K562 (cell line): ENCODE measurements around the gene ELMO3. TPM values are rescaled to one million over a fixed set of nuclear protein-coding genes. Genes with fewer than 3 reads are reported as not detected.

Experiments used
- CREB1 ChIP-seq, 2 experiments: sonication (generic) in 1 of 2; formaldehyde crosslinking in 1 of 2; IDR thresholded peaks; 2 replicates each; pipeline versions ENCODE4 v1.6.1 to v1.8.0; 2012 to 2022; ENCODE audit warnings: inconsistent platforms in 1 of 2, mild to moderate bottlenecking in 1 of 2, missing genetic modification reagents in 1 of 2, moderate library complexity in 1 of 2
- DACH1 ChIP-seq: fragments of 450-650 bp; IDR thresholded peaks from 2 replicates; pipeline ENCODE4 v1.6.1; 2018; ENCODE audit not compliant: partially characterized antibody
- ETV5 ChIP-seq: sonication (generic); formaldehyde crosslinking; IDR thresholded peaks from 2 replicates; pipeline ENCODE4 v1.4.0; 2020; ENCODE audit warnings: low read depth, mild to moderate bottlenecking, missing genetic modification reagents
- JUN ChIP-seq, 2 experiments: sonication (generic) in 1 of 2; formaldehyde crosslinking in 1 of 2; IDR thresholded peaks; 2 replicates each; pipeline versions ENCODE4 v1.6.1 to v1.8.0; 2012 to 2022; ENCODE audit warnings: borderline replicate concordance in 2 of 2, mild to moderate bottlenecking in 2 of 2, improper control_type of control experiment in 1 of 2, low read depth in 1 of 2, low read length in 1 of 2, missing genetic modification reagents in 1 of 2
- KDM5B ChIP-seq: fragments of 200-600 bp; sonication (generic); IDR thresholded peaks from 2 replicates; pipeline ENCODE4 v1.6.1; 2012; ENCODE audit warnings: low read depth, mild to moderate bottlenecking, moderate library complexity, low read length, control low read depth, inconsistent platforms; ENCODE audit not compliant: insufficient replicate concordance
- MEIS2 ChIP-seq: fragments of 450-650 bp; IDR thresholded peaks from 2 replicates; pipeline ENCODE4 v1.6.1; 2014; ENCODE audit warnings: mild to moderate bottlenecking; ENCODE audit not compliant: partially characterized antibody
- NCOR1 ChIP-seq: fragments of 450-650 bp; IDR thresholded peaks from 2 replicates; pipeline ENCODE4 v1.6.1; 2016; ENCODE audit warnings: mild to moderate bottlenecking, moderate library complexity
- PHB ChIP-seq: fragments of 250-450 bp; sonication (Bioruptor Pico); IDR thresholded peaks from 2 replicates; pipeline ENCODE4 v1.5.0; 2021
- PHF21A ChIP-seq: fragments of 450-650 bp; IDR thresholded peaks from 2 replicates; pipeline ENCODE4 v1.6.1; 2017; ENCODE audit warnings: low read depth, borderline replicate concordance
- PHTF2 ChIP-seq: fragments of 250-450 bp; sonication (Bioruptor Pico); IDR thresholded peaks from 2 replicates; pipeline ENCODE4 v1.5.0; 2021; ENCODE audit warnings: mild to moderate bottlenecking
- POLR2AphosphoS5 ChIP-seq: IDR thresholded peaks from 2 replicates; pipeline ENCODE4 v1.6.1; 2011; ENCODE audit warnings: mild to moderate bottlenecking, low read depth, low read length, moderate library complexity; ENCODE audit not compliant: control insufficient read depth, insufficient read depth
- POLR2H ChIP-seq: IDR thresholded peaks from 2 replicates; pipeline ENCODE4 v1.6.1; 2016; ENCODE audit warnings: missing genetic modification characterization, low read depth, mild to moderate bottlenecking, control low read depth, missing compliant biosample characterization, moderate library complexity
- PYGO2 ChIP-seq: fragments of 450-650 bp; IDR thresholded peaks from 2 replicates; pipeline ENCODE4 v1.6.1; 2016; ENCODE audit warnings: mild to moderate bottlenecking, missing genetic modification characterization, moderate library complexity, missing compliant biosample characterization
- RBM15 ChIP-seq: fragments of 200-400 bp; formaldehyde crosslinking; IDR thresholded peaks from 2 replicates; pipeline ENCODE4 v1.6.1; 2018; ENCODE audit warnings: mild to moderate bottlenecking, low read length, moderate library complexity; ENCODE audit not compliant: insufficient read depth
- SAFB ChIP-seq: fragments of 200-400 bp; formaldehyde crosslinking; IDR thresholded peaks from 2 replicates; pipeline ENCODE4 v1.6.1; 2017; ENCODE audit warnings: low read depth, low read length, borderline replicate concordance
- SMARCC2 ChIP-seq: fragments of 450-650 bp; IDR thresholded peaks from 2 replicates; pipeline ENCODE4 v1.6.1; 2017; ENCODE audit warnings: antibody characterized with exemption, moderate library complexity, mild to moderate bottlenecking, low read depth
- SREBF1 ChIP-seq: fragments of 150-350 bp; IDR thresholded peaks from 2 replicates; pipeline ENCODE4 v1.6.1; 2014; ENCODE audit warnings: antibody characterized with exemption, low read depth, low read length, borderline replicate concordance
- STAT5B ChIP-seq: fragments of 250-450 bp; sonication (Bioruptor Pico); IDR thresholded peaks from 2 replicates; pipeline ENCODE4 v1.8.0; 2021; ENCODE audit warnings: mild to moderate bottlenecking, inconsistent platforms
- TBP ChIP-seq: optimal IDR thresholded peaks from 2 replicates; pipeline ENCODE3; 2011; ENCODE audit warnings: low read depth, low read length, improper control_type of control experiment
- TGIF2 ChIP-seq: sonication (generic); formaldehyde crosslinking; IDR thresholded peaks from 2 replicates; pipeline ENCODE4 v1.8.1; 2022; ENCODE audit warnings: mild to moderate bottlenecking, missing genetic modification reagents, moderate library complexity
- ZKSCAN1 ChIP-seq: fragments of 150-350 bp; IDR thresholded peaks from 2 replicates; pipeline ENCODE4 v1.6.1; 2016; ENCODE audit warnings: low read depth, low read length
- ZNF217 ChIP-seq: sonication (generic); formaldehyde crosslinking; IDR thresholded peaks from 2 replicates; pipeline ENCODE4 v1.8.0; 2022; ENCODE audit warnings: mild to moderate bottlenecking, missing genetic modification reagents
- ZNF311 ChIP-seq: fragments of 250-450 bp; sonication (Bioruptor Pico); IDR thresholded peaks from 2 replicates; pipeline ENCODE4 v1.4.0; 2020; ENCODE audit warnings: mild to moderate bottlenecking, moderate library complexity
- ZNF785 ChIP-seq: fragments of 250-450 bp; sonication (Bioruptor Pico); IDR thresholded peaks from 2 replicates; pipeline ENCODE4 v1.4.0; 2020; ENCODE audit warnings: mild to moderate bottlenecking
- ZSCAN32 ChIP-seq: fragments of 450-650 bp; formaldehyde crosslinking; IDR thresholded peaks from 2 replicates; pipeline ENCODE4 v1.4.0; 2020; ENCODE audit warnings: mild to moderate bottlenecking, moderate library complexity
- polyA plus RNA-seq, 8 experiments: library from polyadenylated mRNA; depleted of rRNA in 4 of 8; stranded (reverse) in 5 of 8; unstranded in 3 of 8; fragments of >200 nt; fragmentation: Nextera tagmentation in 2 of 8; fragmentation: Illumina TruSeq in 1 of 8; extraction: Ambion mirVana in 2 of 8; extraction: Trizol in 1 of 8; gene quantifications; 2 replicates each; pipeline versions ENCODE4 v1.2.1 to v1.2.3, GENCODE V29; 2011 to 2014; ENCODE audit warnings: inconsistent platforms in 1 of 8, missing spikeins in 1 of 8
- total RNA-seq, 7 experiments: library from RNA; depleted of rRNA in 6 of 7; stranded (reverse); fragments of >200 nt in 6 of 7; fragmentation: Illumina TruSeq in 2 of 7; extraction: Trizol in 2 of 7; gene quantifications; 2 replicates each; pipeline versions ENCODE4 v1.2.1 to v1.2.3, GENCODE V29; 2011 to 2021; ENCODE audit warnings: low replicate concordance in 1 of 7
- TF ChIP-seq, protein P1 (sequence below): fragments of 450-650 bp; IDR thresholded peaks from 2 replicates; pipeline ENCODE4 v1.6.1; 2017; ENCODE audit warnings: antibody characterized with exemption, mild to moderate bottlenecking

The ELMO3 gene
- total and polyA plus RNA-seq, 9 of the 15 experiments (the other 6 are each of a cell fraction or from before 2014, with no cell fraction given): 0.04 to 5.1 (median 1.5) TPM

DNA sequence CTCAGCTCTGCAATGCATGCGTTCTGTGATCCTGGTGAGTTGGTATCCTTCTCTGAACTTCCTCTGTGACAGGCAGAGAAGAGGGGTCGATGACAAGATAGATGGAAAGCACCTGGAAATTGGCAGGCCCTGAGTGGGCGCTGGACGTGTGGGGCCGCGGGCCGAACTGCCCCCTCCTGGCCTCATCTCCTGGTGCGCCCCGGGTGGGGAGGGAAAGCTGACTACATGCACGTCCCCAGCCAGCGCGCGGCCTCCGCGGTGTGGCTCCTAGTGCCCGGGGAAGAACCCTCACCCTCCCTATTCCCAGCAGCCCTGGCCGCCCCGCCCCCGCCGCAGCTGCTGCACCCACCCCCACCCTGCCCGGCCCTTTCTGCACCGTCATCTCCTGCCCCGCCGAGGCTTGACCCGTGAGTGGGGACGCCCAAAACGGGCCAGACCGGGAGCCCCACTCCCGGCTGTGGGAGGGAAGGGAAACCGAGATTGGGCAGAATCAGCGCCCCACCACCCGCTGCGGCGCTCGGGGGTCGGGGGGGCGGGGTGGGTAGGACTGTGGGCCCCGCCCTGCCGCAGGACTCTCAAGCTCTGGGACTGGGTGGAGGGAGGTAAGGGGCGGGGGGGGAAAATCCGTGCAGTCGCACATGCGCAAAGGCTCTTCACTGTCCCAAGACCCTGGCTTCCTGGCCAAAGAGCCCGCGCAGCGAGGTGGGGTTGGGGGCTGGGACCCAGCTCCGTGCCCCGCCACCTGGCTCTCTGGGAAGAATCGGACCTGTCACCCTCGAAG lies 28.6 kb upstream of the ELMO3 start, which contains the start of gene NOL3 (continued):
- TF ChIP-seq SMARCC2: no peak
- TF ChIP-seq KDM5B: peak; percentile 75
- TF ChIP-seq PHF21A: peak; percentile 58; the same call in 1 of the 2 replicates
- no peak for TF ChIP-seq PYGO2 (tag)
- peak; percentile 39 for TF ChIP-seq TBP
- no peak for TF ChIP-seq CREB1 (IDR thresholded peaks at IDR 0.05)
- TF ChIP-seq CREB1 (CRISPR knock-in tag; IDR thresholded peaks at IDR 0.05): no peak
- TF ChIP-seq STAT5B (CRISPR knock-in tag): no peak
- TF ChIP-seq, protein P1, sequence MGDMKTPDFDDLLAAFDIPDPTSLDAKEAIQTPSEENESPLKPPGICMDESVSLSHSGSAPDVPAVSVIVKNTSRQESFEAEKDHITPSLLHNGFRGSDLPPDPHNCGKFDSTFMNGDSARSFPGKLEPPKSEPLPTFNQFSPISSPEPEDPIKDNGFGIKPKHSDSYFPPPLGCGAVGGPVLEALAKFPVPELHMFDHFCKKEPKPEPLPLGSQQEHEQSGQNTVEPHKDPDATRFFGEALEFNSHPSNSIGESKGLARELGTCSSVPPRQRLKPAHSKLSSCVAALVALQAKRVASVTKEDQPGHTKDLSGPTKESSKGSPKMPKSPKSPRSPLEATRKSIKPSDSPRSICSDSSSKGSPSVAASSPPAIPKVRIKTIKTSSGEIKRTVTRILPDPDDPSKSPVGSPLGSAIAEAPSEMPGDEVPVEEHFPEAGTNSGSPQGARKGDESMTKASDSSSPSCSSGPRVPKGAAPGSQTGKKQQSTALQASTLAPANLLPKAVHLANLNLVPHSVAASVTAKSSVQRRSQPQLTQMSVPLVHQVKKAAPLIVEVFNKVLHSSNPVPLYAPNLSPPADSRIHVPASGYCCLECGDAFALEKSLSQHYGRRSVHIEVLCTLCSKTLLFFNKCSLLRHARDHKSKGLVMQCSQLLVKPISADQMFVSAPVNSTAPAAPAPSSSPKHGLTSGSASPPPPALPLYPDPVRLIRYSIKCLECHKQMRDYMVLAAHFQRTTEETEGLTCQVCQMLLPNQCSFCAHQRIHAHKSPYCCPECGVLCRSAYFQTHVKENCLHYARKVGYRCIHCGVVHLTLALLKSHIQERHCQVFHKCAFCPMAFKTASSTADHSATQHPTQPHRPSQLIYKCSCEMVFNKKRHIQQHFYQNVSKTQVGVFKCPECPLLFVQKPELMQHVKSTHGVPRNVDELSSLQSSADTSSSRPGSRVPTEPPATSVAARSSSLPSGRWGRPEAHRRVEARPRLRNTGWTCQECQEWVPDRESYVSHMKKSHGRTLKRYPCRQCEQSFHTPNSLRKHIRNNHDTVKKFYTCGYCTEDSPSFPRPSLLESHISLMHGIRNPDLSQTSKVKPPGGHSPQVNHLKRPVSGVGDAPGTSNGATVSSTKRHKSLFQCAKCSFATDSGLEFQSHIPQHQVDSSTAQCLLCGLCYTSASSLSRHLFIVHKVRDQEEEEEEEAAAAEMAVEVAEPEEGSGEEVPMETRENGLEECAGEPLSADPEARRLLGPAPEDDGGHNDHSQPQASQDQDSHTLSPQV: no peak
- no peak for TF ChIP-seq ZSCAN32 (CRISPR knock-in tag)
- TF ChIP-seq ETV5: 0 out of 2 replicates have a peak, but pooled peaks have one; percentile 8
- TF ChIP-seq PHTF2: no peak
- no peak for TF ChIP-seq PHB
- no peak for TF ChIP-seq ZNF785 (CRISPR knock-in tag)
- no peak; the same call in 1 of the 2 replicates for TF ChIP-seq POLR2AphosphoS5
- no peak for TF ChIP-seq ZNF217 (CRISPR knock-in tag)
- no peak for TF ChIP-seq SREBF1
- TF ChIP-seq TGIF2 (CRISPR knock-in tag): no peak
- TF ChIP-seq DACH1: peak; percentile 58
- no peak for TF ChIP-seq SAFB
- peak; percentile 49 for TF ChIP-seq MEIS2
- TF ChIP-seq JUN (IDR thresholded peaks at IDR 0.05; ENCODE audit: borderline replicate concordance, low read depth, low read length): no peak
- no peak for TF ChIP-seq JUN (CRISPR knock-in tag; IDR thresholded peaks at IDR 0.05; ENCODE audit: borderline replicate concordance)
- peak; percentile 57 for TF ChIP-seq NCOR1
- TF ChIP-seq ZNF311 (CRISPR knock-in tag): no peak
- TF ChIP-seq POLR2H (tag): no peak
- no peak for TF ChIP-seq RBM15
- no peak for TF ChIP-seq ZKSCAN1
